Cardiac muscle cell (in vitro differentiated cells and primary cell): ENCODE results near the gene EIF4G3. TPM values are rescaled to one million over a fixed set of nuclear protein-coding genes. Genes with fewer than 3 reads are reported as not detected.

ENCODE experiments used
- DNase-seq, 2 donors: peaks; one replicate each; pipeline versions ENCODE4 v3.0.0 to v3.0.0-alpha.2; 2010 to 2017; ENCODE audit warnings: low read depth in 1 of 2, low spot score in 1 of 2
- H3K27ac ChIP-seq: fragments of 200-600 bp; sonication (generic); 2 replicates; pipeline ENCODE4 v1.5.1; 2016
- H3K27me3 ChIP-seq: fragments of 200-600 bp; sonication (generic); 2 replicates; pipeline ENCODE4 v1.6.0; 2016; ENCODE audit warnings: control low read depth
- H3K36me3 ChIP-seq: fragments of 200-600 bp; sonication (generic); 2 replicates; pipeline ENCODE4 v1.5.1; 2016; ENCODE audit warnings: control low read depth
- H3K4me1 ChIP-seq: fragments of 200-600 bp; sonication (generic); 2 replicates; pipeline ENCODE4 v1.8.1; 2017; ENCODE audit warnings: low read depth, mild to moderate bottlenecking, mixed run types
- H3K4me3 ChIP-seq: fragments of 200-600 bp; sonication (generic); 2 replicates; pipeline ENCODE4 v1.5.1; 2016; ENCODE audit warnings: mild to moderate bottlenecking
- H3K9me3 ChIP-seq: fragments of 200-600 bp; sonication (generic); 2 replicates; pipeline ENCODE4 v1.5.1; 2017; ENCODE audit warnings: low read depth, mild to moderate bottlenecking, control low read depth
- CTCF ChIP-seq: IDR thresholded peaks from 2 replicates; pipeline ENCODE4 v1.5.1; 2012; ENCODE audit warnings: low read depth, mild to moderate bottlenecking, low read length
- polyA plus RNA-seq: library from polyadenylated mRNA; unstranded; fragments of >200 nt; fragmentation: Nextera tagmentation; extraction: Ambion mirVana; gene quantifications from 2 replicates; pipeline ENCODE4 v1.2.1, GENCODE V29; 2016
- total RNA-seq: library from RNA; depleted of rRNA; stranded (reverse); fragments of >200 nt; gene quantifications from 2 replicates; pipeline ENCODE4 v1.2.3, GENCODE V29; 2016

Gene EIF4G3
- total RNA-seq (36.0 and 55.3 TPM in 2 replicates), polyA plus RNA-seq (37.8 and 39.2 TPM in 2 replicates)

GRCh38 chr1:21176586-21177555 is at the start of gene EIF4G3:
Gene EIF4G3, minus strand, starts transcription at chr1:21176897. Its CDS starts 174,155 bp downstream, at chr1:21002742.
- Histone ChIP-seq H3K27ac (peak within 1 kb of the TSS; percentile 84), H3K27me3 (no peaks in the 10 kb centered on the region), H3K4me3 (peak within 1 kb of the TSS; percentile 99), H3K36me3 (no peaks in the 10 kb centered on the region), H3K9me3 (no peaks in the 10 kb centered on the region), H3K4me1 (peaks cover 7% of the 10 kb centered on the region)
- DNase-seq, result peak; percentile 98 to 99
- TF ChIP-seq CTCF, result no peak

- DNase-seq, result no peak
- TF ChIP-seq CTCF, result no peak
- Histone ChIP-seq H3K9me3 (no peaks in the 10 kb centered on the region), H3K27ac (no peak overlapping the region), H3K27me3 (no peaks in the 10 kb centered on the region), H3K4me1 (no peaks in the 10 kb centered on the region), H3K36me3 (no peaks in the 10 kb centered on the region), H3K4me3 (no peak overlapping the region)
Measured at GRCh38 chr1:21225065-21225464, 48.4 kb upstream of the EIF4G3 start.

- Histone ChIP-seq H3K27ac (no peak overlapping the region), H3K4me1 (no peaks in the 10 kb centered on the region), H3K27me3 (no peaks in the 10 kb centered on the region), H3K36me3 (peaks cover 2% of the 10 kb centered on the region), H3K4me3 (no peak overlapping the region), H3K9me3 (no peaks in the 10 kb centered on the region)
- DNase-seq, result peak in 1 of 2 donors; percentile 21
- no peak for TF ChIP-seq CTCF
Measured at GRCh38 chr1:21220815-21221214, 44.1 kb upstream of the EIF4G3 start.

- H3K36me3 ChIP-seq, result peaks cover 2% of the 10 kb centered on the region
Measured at GRCh38 chr1:21219674-21220073, 43.0 kb upstream of the EIF4G3 start.

More at GRCh38 chr1:21219674-21220073, 43.0 kb upstream of the EIF4G3 start:
- H3K9me3 ChIP-seq, result no peaks in the 10 kb centered on the region
- H3K27ac ChIP-seq, result no peak overlapping the region
- DNase-seq, result no peak
- no peak overlapping the region for H3K4me3 ChIP-seq
- no peaks in the 10 kb centered on the region for H3K27me3 ChIP-seq
- H3K4me1 ChIP-seq, result no peaks in the 10 kb centered on the region
- no peak for TF ChIP-seq CTCF
